Type B pancreatic cell (in vitro differentiated cells): ENCODE data around the gene JSRP1. TPM values are rescaled to one million over a fixed set of nuclear protein-coding genes. Genes with fewer than 3 reads are reported as not detected.

Experiments
- DNase-seq: peaks from one replicate; pipeline ENCODE4 v3.0.0; 2021; ENCODE audit warnings: mixed read lengths; ENCODE audit not compliant: unreplicated experiment; ENCODE audit errors: extremely low spot score
- H3K27ac Mint-ChIP-seq: 2 replicates; pipeline ENCODE4 v1.8.0; 2021; ENCODE audit warnings: mild to moderate bottlenecking, mixed read lengths
- H3K27me3 Mint-ChIP-seq: 2 replicates; pipeline ENCODE4 v1.8.0; 2021; ENCODE audit warnings: mixed read lengths
- H3K36me3 Mint-ChIP-seq: 2 replicates; pipeline ENCODE4 v1.8.0; 2021; ENCODE audit warnings: mixed read lengths
- H3K4me1 Mint-ChIP-seq: one replicate; pipeline ENCODE4 v1.8.0; 2021; ENCODE audit warnings: mixed read lengths; ENCODE audit not compliant: unreplicated experiment
- H3K4me3 Mint-ChIP-seq: 2 replicates; pipeline ENCODE4 v1.8.0; 2021; ENCODE audit warnings: mild to moderate bottlenecking, mixed read lengths
- H3K9me3 Mint-ChIP-seq: 2 replicates; pipeline ENCODE4 v1.8.0; 2021; ENCODE audit warnings: mixed read lengths
- total RNA-seq: library from RNA; stranded (reverse); gene quantifications from 2 replicates; pipeline ENCODE4 v1.2.1, GENCODE V29; 2021; ENCODE audit warnings: low replicate concordance
- TF ChIP-seq, protein P1 (sequence below): fragments of 200-600 bp; sonication (generic); conservative IDR thresholded peaks from 2 replicates; pipeline ENCODE4 v1.5.0; 2021; ENCODE audit warnings: antibody characterized with exemption, mild to moderate bottlenecking

The JSRP1 gene
- total RNA-seq, 1 donor from 2014 or later, result 0.72 TPM

DNA sequence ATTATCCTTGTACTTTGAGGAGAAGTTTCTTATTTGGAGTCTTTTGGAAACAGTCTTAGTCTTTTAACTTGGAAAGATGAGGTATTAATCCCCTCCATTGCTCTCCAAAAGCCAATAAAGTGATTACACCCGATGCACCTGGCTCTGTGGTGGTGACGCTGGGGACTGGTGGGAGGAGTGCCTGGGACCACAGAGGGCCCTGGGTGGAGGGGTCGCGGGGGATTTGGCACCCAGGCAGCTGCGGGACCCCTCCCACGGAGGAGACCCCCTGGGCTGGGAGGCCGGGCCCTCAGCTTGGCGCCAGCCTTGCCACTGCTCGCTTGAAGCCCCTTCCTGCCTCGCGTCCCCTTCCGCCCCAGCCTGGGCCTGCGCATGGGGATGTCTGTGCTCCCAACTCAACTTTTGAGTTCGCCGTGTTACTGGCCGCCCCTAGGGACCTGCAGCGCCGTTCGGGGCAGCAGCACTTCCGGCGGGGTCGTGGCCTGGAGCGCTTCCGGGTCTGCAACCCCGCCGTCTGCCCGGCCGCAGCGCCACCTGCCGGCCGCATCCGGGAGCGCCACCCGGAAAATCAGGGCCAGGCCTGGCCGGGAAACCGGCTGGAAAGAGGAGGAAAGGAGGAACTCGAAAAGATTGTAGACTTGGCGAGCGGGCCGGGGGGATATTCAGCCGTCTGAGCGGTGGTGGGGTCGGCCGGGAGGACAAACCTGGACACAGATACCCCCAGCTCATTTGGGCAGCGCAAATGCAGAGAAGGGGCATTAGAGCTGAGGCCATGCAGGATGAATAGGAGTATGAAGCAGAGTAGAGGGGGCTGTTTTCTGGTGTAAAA lies 17.4 kb upstream of the JSRP1 start:
- H3K27me3 Mint-ChIP-seq, result no peaks in the 10 kb centered on the region
- peaks cover 15% of the 10 kb centered on the region for H3K36me3 Mint-ChIP-seq
- peak overlapping the region; percentile 82 for H3K27ac Mint-ChIP-seq
- TF ChIP-seq, protein P1, sequence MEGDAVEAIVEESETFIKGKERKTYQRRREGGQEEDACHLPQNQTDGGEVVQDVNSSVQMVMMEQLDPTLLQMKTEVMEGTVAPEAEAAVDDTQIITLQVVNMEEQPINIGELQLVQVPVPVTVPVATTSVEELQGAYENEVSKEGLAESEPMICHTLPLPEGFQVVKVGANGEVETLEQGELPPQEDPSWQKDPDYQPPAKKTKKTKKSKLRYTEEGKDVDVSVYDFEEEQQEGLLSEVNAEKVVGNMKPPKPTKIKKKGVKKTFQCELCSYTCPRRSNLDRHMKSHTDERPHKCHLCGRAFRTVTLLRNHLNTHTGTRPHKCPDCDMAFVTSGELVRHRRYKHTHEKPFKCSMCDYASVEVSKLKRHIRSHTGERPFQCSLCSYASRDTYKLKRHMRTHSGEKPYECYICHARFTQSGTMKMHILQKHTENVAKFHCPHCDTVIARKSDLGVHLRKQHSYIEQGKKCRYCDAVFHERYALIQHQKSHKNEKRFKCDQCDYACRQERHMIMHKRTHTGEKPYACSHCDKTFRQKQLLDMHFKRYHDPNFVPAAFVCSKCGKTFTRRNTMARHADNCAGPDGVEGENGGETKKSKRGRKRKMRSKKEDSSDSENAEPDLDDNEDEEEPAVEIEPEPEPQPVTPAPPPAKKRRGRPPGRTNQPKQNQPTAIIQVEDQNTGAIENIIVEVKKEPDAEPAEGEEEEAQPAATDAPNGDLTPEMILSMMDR, result peak; percentile 100
- peak overlapping the region; percentile 79 for H3K4me3 Mint-ChIP-seq
- peak; percentile 91 for DNase-seq
- peaks cover 17% of the 10 kb centered on the region for H3K4me1 Mint-ChIP-seq
- no peaks in the 10 kb centered on the region for H3K9me3 Mint-ChIP-seq

DNA sequence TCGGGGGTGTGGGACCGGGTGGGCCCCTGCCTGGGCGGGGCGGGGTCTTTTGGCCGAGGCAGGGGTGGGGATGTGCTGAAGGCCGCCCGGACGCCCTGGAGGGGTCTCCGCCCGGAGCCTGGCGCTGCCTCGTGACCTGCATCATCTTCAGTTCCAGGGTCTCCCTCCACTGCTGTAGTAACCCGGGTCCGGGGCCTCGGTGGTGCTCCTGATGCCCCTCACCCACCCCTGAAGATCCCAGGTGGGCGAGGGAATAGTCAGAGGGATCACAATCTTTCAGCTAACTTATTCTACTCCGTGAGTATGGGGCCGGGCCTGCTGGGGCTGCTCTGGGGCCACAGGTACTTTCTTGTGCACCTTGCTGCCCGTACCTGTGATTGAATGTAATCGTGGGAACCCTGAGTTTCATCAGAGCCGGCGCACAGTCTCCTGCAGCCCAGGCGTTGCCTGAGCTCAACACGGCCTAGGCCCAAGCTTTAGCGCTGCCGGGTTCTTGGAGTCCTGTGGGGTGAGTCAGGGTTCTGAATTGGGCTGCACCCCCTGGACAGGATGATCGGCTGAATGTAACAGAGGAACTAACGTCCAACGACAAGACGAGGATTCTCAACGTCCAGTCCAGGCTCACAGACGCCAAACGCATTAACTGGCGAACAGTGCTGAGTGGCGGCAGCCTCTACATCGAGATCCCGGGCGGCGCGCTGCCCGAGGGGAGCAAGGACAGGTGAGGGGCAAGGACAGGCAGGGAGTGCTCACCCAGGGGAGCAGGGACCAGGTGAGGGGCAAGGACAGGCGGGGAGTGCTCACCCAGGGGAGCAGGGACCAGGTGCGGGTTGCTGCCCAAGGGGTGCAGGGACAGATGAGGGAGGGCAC lies 15.3 kb upstream of the JSRP1 start:
- Mint-ChIP-seq H3K4me1 (peaks cover 21% of the 10 kb centered on the region), H3K27me3 (no peaks in the 10 kb centered on the region), H3K36me3 (peaks cover 15% of the 10 kb centered on the region), H3K4me3 (peak overlapping the region; percentile 91), H3K9me3 (no peaks in the 10 kb centered on the region), H3K27ac (peak overlapping the region; percentile 93)
- TF ChIP-seq, protein P1, result no peak
- no peak for DNase-seq

DNA sequence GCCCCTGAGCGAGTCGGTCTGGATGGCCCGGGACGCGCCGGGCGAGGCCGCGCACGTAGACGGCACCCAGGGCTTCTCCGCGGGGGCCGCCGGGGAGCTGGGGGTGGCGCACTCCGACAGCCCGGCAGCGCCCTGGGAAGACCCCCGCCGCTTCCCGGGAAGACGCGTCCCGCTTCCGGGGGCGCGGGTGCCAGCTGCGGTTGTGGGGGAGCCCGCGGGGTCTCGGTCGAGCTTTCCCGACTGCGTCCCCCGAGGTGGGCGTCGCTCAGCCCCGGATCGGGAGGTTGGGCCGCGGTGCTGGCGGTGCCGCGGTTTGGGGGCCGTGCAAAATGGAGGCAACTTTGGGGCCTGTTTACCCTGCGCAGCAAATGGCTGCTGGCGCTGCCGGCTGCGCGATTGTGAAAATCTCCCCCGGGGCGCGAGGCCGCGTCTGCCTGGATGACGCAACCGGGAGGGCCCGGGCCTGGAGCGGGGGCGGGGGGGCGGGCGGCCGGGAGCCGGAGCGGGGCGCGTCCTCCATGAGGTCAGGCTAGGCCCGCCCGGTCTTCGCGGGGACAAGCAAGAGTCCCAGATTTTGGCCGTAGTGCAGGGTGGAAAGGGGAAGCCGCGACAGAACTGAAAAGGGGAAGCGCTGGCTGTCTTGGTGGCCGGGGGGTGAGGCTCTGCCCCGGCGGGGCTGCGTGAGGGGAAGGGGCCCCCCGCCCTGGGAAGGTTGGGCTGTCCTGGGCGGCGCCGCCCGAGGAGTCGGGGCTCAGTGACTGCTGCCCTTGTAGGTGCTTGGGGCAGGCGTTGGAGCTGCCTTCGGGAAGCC lies 14.4 kb upstream of the JSRP1 start:
- H3K27ac Mint-ChIP-seq, result no peak overlapping the region
- peaks cover 15% of the 10 kb centered on the region for H3K36me3 Mint-ChIP-seq
- peaks cover 24% of the 10 kb centered on the region for H3K4me1 Mint-ChIP-seq
- H3K4me3 Mint-ChIP-seq, result peak overlapping the region; percentile 91
- no peaks in the 10 kb centered on the region for H3K27me3 Mint-ChIP-seq
- peak; percentile 76 for DNase-seq
- TF ChIP-seq, protein P1, result no peak
- no peaks in the 10 kb centered on the region for H3K9me3 Mint-ChIP-seq

DNA sequence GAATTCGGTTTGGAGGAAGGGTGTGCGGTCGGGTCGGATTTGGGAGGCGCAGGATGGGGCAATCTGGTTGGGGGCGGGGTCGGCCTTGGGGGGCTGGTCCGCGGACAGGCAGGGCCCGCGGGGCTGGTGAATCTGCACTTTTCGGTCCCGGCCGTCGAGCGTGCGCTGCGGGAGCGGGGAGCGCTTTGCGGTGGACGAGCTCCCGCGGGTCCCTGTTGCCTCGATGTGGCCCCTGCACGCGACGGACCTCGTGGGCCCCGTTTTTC lies 13.9 kb upstream of the JSRP1 start:
- H3K36me3 Mint-ChIP-seq, result peaks cover 14% of the 10 kb centered on the region
- no peak for DNase-seq
- no peaks in the 10 kb centered on the region for H3K27me3 Mint-ChIP-seq
- H3K27ac Mint-ChIP-seq, result no peak overlapping the region
- H3K4me1 Mint-ChIP-seq, result peaks cover 22% of the 10 kb centered on the region
- TF ChIP-seq, protein P1, result no peak
- H3K9me3 Mint-ChIP-seq, result no peaks in the 10 kb centered on the region
- H3K4me3 Mint-ChIP-seq, result peak overlapping the region; percentile 90

DNA sequence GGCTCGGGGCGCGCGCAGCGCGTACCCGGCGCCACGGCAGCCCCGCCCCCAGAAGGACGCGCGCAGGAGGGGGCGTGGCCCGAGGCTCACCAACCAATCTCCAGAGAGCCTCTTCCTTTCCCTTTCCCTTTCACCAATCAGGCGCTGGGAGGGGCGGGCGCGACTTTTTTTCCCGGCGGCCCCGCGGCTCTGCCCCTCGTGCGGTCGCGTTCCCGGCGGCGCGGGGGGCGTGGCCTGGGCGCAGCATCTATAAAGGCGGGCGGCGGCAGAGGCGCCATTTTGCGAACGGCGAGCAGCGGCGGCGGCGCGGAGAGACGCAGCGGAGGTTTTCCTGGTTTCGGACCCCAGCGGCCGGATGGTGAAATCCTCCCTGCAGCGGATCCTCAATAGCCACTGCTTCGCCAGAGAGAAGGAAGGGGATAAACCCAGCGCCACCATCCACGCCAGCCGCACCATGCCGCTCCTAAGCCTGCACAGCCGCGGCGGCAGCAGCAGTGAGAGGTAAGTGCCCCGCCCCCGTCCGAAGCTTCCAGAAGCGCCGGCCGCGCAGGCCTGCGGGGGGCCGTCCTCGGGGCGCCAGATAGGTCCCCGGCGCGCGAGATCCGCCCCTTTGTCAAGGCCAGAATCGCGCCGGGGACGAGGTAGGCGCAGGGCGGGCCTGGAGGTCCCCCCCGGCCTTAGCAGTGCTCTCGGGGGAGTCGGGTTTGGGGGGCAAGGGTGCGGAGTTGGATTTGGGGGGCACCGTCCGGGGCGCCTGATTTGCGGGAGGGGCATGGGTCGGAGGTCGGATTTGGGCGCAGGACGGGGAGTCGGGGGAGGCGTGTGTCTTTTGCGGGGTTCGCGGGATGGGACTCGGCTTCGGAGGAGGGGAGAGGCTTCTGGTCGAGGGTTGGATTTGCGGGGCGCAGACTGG lies 13.3 kb upstream of the JSRP1 start:
- peak overlapping the region; percentile 90 for H3K4me3 Mint-ChIP-seq
- DNase-seq, result peak; percentile 100
- TF ChIP-seq, protein P1, result peak; percentile 65
- H3K4me1 Mint-ChIP-seq, result peaks cover 19% of the 10 kb centered on the region
- no peaks in the 10 kb centered on the region for H3K27me3 Mint-ChIP-seq
- peak overlapping the region; percentile 84 for H3K27ac Mint-ChIP-seq
- no peaks in the 10 kb centered on the region for H3K9me3 Mint-ChIP-seq
- peaks cover 12% of the 10 kb centered on the region for H3K36me3 Mint-ChIP-seq
